ENCODE measurements around the gene MAVS. TPM values are rescaled to one million over a fixed set of nuclear protein-coding genes. Genes with fewer than 3 reads are reported as not detected.

MAVS gene
- total and polyA plus RNA-seq, 2 donors (not counting 3 experiments of a cell fraction or from before 2014, with no cell fraction given): 18.8 to 40.7 TPM

DNA sequence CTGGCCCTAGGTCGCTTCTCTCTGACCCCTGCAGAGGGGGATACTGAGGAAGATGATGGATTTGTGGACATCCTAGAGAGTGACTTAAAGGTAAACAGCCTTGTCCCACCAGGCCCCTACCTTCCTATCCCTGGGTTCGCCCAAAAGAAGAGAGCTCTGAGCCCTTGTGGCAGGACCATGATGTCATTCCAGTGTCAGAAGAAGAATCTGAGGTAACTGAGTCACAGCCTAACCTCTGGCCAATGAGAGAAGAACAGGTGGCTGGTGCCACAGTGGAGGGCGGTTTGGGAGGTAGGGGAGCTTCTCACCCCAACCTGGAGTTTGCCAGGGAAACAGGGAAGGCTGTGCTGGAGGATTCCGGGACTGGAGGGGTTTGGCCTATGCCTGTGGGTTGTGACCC is 45.3 kb upstream of the MAVS start:
- Histone ChIP-seq H3K4me2 (ENCODE audit: insufficient read depth, low read length) (no peak overlapping the region), H2AFZ (ENCODE audit: low read depth, low read length) (no peak overlapping the region), H3K9me1 (replicated peaks; ENCODE audit: control insufficient read depth, extremely low read depth, insufficient read depth, low read length) (no peaks in the 10 kb centered on the region), H3K36me3 (ENCODE audit: control insufficient read depth in 2 of 2, extremely low read depth in 1 of 2, insufficient read depth in 2 of 2, low read length in 2 of 2) (peaks cover 0 to 26% of the 10 kb centered on the region in 2 experiments), H3K27ac (ENCODE audit: insufficient read depth, low read depth, low read length) (no peak overlapping the region), H3K79me2 (ENCODE audit: control insufficient read depth, insufficient read depth, low read length) (peaks cover 25% of the 10 kb centered on the region), H4K20me1 (replicated peaks; ENCODE audit: control insufficient read depth, extremely low read depth, insufficient read depth, low read length) (no peaks in the 10 kb centered on the region), H3K9me3 (replicated peaks; ENCODE audit: control insufficient read depth, insufficient read depth, low read length) (no peaks in the 10 kb centered on the region), H3K9ac (replicated peaks; ENCODE audit: extremely low read depth, insufficient read depth, low read length) (no peak overlapping the region), H3K27me3 (ENCODE audit: control insufficient read depth in 2 of 2, insufficient read depth in 2 of 2, low read length in 2 of 2) (no peaks in the 10 kb centered on the region), H3K4me3 (replicated peaks in 1 of 3; ENCODE audit: insufficient read depth in 1 of 3, low read depth in 1 of 3, low read length in 3 of 3) (no peak overlapping the region), H3K4me1 (ENCODE audit: control insufficient read depth, extremely low read depth, insufficient read depth, low read length) (peaks cover 20% of the 10 kb centered on the region)
- TF ChIP-seq GATA2 (IDR thresholded peaks at IDR 0.05; ENCODE audit: insufficient read depth, insufficient read length, low read depth, low read length) (no peak), MYC (IDR thresholded peaks at IDR 0.05; ENCODE audit: low read depth, low read length) (no peak), JUN (IDR thresholded peaks at IDR 0.05; ENCODE audit: borderline replicate concordance, insufficient read depth, insufficient read length, low read depth) (no peak), POLR2AphosphoS5 (IDR thresholded peaks at IDR 0.05; ENCODE audit: insufficient read depth, low read depth, low read length) (no peak)
- TF ChIP-seq, protein P1, sequence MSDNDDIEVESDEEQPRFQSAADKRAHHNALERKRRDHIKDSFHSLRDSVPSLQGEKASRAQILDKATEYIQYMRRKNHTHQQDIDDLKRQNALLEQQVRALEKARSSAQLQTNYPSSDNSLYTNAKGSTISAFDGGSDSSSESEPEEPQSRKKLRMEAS (IDR thresholded peaks at IDR 0.05; ENCODE audit: insufficient read depth, insufficient read length): no peak
- TF ChIP-seq, protein P2, sequence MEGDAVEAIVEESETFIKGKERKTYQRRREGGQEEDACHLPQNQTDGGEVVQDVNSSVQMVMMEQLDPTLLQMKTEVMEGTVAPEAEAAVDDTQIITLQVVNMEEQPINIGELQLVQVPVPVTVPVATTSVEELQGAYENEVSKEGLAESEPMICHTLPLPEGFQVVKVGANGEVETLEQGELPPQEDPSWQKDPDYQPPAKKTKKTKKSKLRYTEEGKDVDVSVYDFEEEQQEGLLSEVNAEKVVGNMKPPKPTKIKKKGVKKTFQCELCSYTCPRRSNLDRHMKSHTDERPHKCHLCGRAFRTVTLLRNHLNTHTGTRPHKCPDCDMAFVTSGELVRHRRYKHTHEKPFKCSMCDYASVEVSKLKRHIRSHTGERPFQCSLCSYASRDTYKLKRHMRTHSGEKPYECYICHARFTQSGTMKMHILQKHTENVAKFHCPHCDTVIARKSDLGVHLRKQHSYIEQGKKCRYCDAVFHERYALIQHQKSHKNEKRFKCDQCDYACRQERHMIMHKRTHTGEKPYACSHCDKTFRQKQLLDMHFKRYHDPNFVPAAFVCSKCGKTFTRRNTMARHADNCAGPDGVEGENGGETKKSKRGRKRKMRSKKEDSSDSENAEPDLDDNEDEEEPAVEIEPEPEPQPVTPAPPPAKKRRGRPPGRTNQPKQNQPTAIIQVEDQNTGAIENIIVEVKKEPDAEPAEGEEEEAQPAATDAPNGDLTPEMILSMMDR (IDR thresholded peaks at IDR 0.05; ENCODE audit: extremely low read depth in 1 of 2, insufficient read depth in 1 of 2, low read depth in 1 of 2, low read length in 2 of 2): no peak
- ChIA-PET POLR2A (no interaction called here), CTCF (interaction anchor here (0.6 to 1.9 kb wide), 3 partner anchors 17 to 623 kb away, joined by 3 to 5 read pairs (median 5); partner anchors contain the start of gene AP5S1)
- intact Hi-C loops (cut with micrococcal nuclease) (no loop called here), dilution Hi-C loops (cut with MboI; ENCODE audit: extremely low pct_ligation_motif_present, low sequenced_read_pairs) (no loop called here)
- BruUV-seq (replicated peaks): no TSS peak
- FAIRE-seq: no peak
- no peak for DNase-seq (ENCODE audit: low read depth, low spot score)
